ENCODE data around the gene STARD5. TPM values are rescaled to one million over a fixed set of nuclear protein-coding genes. Genes with fewer than 3 reads are reported as not detected.

STARD5 gene
- total RNA-seq, 1 donor from 2014 or later = 5.5 TPM

DNA sequence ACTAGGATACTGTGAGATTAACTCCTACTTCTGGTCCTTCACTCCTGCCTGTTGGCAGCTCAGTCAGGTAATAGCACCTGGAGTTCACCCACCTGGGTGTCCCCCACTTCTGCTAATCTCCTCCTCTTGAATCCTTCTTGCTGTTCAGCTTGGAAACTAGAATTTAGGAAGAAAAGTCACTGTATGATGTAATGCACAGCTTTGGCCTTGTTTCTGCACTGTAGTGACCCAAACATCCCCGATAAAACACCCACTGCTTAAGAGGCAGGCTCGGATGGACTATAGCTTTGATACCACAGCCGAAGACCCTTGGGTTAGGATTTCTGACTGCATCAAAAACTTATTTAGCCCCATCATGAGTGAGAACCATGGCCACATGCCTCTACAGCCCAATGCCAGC is 24.8 kb downstream of the STARD5 start:
- TF ChIP-seq EZH2 (IDR thresholded peaks at IDR 0.05; ENCODE audit: insufficient read depth, low read length) = no peak
- no peak for TF ChIP-seq CTCF (IDR thresholded peaks at IDR 0.05; ENCODE audit: insufficient read depth, low read depth, low read length)
- Histone ChIP-seq H4K20me1 (ENCODE audit: insufficient read depth, low read length) (no peaks in the 10 kb centered on the region), H3K27me3 (ENCODE audit: insufficient read depth, low read length) (peaks cover 13% of the 10 kb centered on the region), H3K9me3 (ENCODE audit: insufficient read depth, low read depth, low read length) (no peaks in the 10 kb centered on the region), H3K27ac (ENCODE audit: low read depth, low read length) (no peak overlapping the region), H2AFZ (ENCODE audit: low read depth, low read length) (no peak overlapping the region), H3K36me3 (ENCODE audit: insufficient read depth, low read length) (no peaks in the 10 kb centered on the region), H3K4me1 (ENCODE audit: insufficient read depth, low read length) (peaks cover 16% of the 10 kb centered on the region), H3K4me3 (ENCODE audit: insufficient read depth, low read depth, low read length) (no peak overlapping the region), H3K9ac (ENCODE audit: low read length) (no peak overlapping the region), H3K79me2 (ENCODE audit: insufficient read depth, low read length) (no peaks in the 10 kb centered on the region), H3K4me2 (ENCODE audit: low read length) (no peak overlapping the region)
- no peak for FAIRE-seq
- no peak for DNase-seq (ENCODE audit: low read depth)
- Mint-ChIP-seq H3K4me3 (ENCODE audit: unreplicated experiment) (no peak overlapping the region), H3K4me1 (ENCODE audit: low read depth, unreplicated experiment) (peaks cover 6% of the 10 kb centered on the region), H3K36me3 (ENCODE audit: low read depth, unreplicated experiment) (peaks cover 2% of the 10 kb centered on the region), H3K9me3 (ENCODE audit: unreplicated experiment) (no peaks in the 10 kb centered on the region), H3K27me3 (ENCODE audit: low read depth, unreplicated experiment) (peaks cover 8% of the 10 kb centered on the region), H3K27ac (ENCODE audit: unreplicated experiment) (no peak overlapping the region)

DNA sequence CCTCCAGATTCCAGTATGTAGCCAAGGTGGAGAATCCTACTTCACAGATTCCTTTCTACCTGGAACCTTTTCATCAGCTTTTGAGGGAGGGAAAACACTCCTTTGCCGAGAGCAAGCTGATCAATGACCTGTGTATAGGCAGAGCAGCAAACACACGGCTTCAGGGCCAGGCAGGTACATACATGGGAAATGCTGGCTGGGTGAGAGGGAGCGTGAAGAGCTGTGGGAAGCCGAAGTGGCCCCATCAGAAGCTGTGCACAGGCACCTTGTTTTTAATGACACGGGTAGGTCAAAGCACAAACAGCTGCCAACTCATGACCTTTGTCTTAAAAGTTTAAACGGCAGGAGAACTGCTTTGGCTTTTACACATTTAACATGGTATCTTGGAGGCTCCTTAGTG is 25.3 kb downstream of the STARD5 start:
- Mint-ChIP-seq H3K4me1 (ENCODE audit: low read depth, unreplicated experiment) (peaks cover 1% of the 10 kb centered on the region), H3K9me3 (ENCODE audit: unreplicated experiment) (no peaks in the 10 kb centered on the region), H3K27ac (ENCODE audit: unreplicated experiment) (no peak overlapping the region), H3K4me3 (ENCODE audit: unreplicated experiment) (no peak overlapping the region), H3K36me3 (ENCODE audit: low read depth, unreplicated experiment) (peaks cover 2% of the 10 kb centered on the region), H3K27me3 (ENCODE audit: low read depth, unreplicated experiment) (peaks cover 8% of the 10 kb centered on the region)
- Histone ChIP-seq H3K79me2 (ENCODE audit: insufficient read depth, low read length) (no peaks in the 10 kb centered on the region), H2AFZ (ENCODE audit: low read depth, low read length) (no peak overlapping the region), H3K27me3 (ENCODE audit: insufficient read depth, low read length) (peaks cover 13% of the 10 kb centered on the region), H3K27ac (ENCODE audit: low read depth, low read length) (no peak overlapping the region), H3K36me3 (ENCODE audit: insufficient read depth, low read length) (no peaks in the 10 kb centered on the region), H3K4me3 (ENCODE audit: insufficient read depth, low read depth, low read length) (no peak overlapping the region), H3K4me1 (ENCODE audit: insufficient read depth, low read length) (peaks cover 11% of the 10 kb centered on the region), H3K9ac (ENCODE audit: low read length) (no peak overlapping the region), H4K20me1 (ENCODE audit: insufficient read depth, low read length) (no peaks in the 10 kb centered on the region), H3K4me2 (ENCODE audit: low read length) (no peak overlapping the region), H3K9me3 (ENCODE audit: insufficient read depth, low read depth, low read length) (no peaks in the 10 kb centered on the region)
- DNase-seq (ENCODE audit: low read depth) = no peak
- FAIRE-seq = no peak
- TF ChIP-seq EZH2 (IDR thresholded peaks at IDR 0.05; ENCODE audit: insufficient read depth, low read length) (no peak), CTCF (IDR thresholded peaks at IDR 0.05; ENCODE audit: insufficient read depth, low read depth, low read length) (no peak)

- no peak for FAIRE-seq
- no peak overlapping the region for H3K27ac Mint-ChIP-seq (ENCODE audit: unreplicated experiment)
- no peak overlapping the region for H3K4me3 Mint-ChIP-seq (ENCODE audit: unreplicated experiment)
Measured at GRCh38 chr15:81297603-81298575, 26.1 kb downstream of the STARD5 start.

More at GRCh38 chr15:81297603-81298575, 26.1 kb downstream of the STARD5 start:
- no peak overlapping the region for H3K4me2 ChIP-seq (ENCODE audit: low read length)
- H3K4me1 ChIP-seq (ENCODE audit: insufficient read depth, low read length) = peaks cover 5% of the 10 kb centered on the region
- Mint-ChIP-seq H3K27me3 (ENCODE audit: low read depth, unreplicated experiment) (peaks cover 8% of the 10 kb centered on the region), H3K36me3 (ENCODE audit: low read depth, unreplicated experiment) (no peaks in the 10 kb centered on the region), H3K9me3 (ENCODE audit: unreplicated experiment) (no peaks in the 10 kb centered on the region), H3K4me1 (ENCODE audit: low read depth, unreplicated experiment) (peaks cover 1% of the 10 kb centered on the region)
- H3K36me3 ChIP-seq (ENCODE audit: insufficient read depth, low read length) = no peaks in the 10 kb centered on the region
- no peak overlapping the region for H3K27ac ChIP-seq (ENCODE audit: low read depth, low read length)
- no peaks in the 10 kb centered on the region for H3K9me3 ChIP-seq (ENCODE audit: insufficient read depth, low read depth, low read length)
- no peak overlapping the region for H2AFZ ChIP-seq (ENCODE audit: low read depth, low read length)
- no peaks in the 10 kb centered on the region for H3K79me2 ChIP-seq (ENCODE audit: insufficient read depth, low read length)
- no peak for DNase-seq (ENCODE audit: low read depth)
- TF ChIP-seq EZH2 (IDR thresholded peaks at IDR 0.05; ENCODE audit: insufficient read depth, low read length) (no peak), CTCF (IDR thresholded peaks at IDR 0.05; ENCODE audit: insufficient read depth, low read depth, low read length) (no peak)
- H4K20me1 ChIP-seq (ENCODE audit: insufficient read depth, low read length) = no peaks in the 10 kb centered on the region
- H3K9ac ChIP-seq (ENCODE audit: low read length) = no peak overlapping the region
- H3K4me3 ChIP-seq (ENCODE audit: insufficient read depth, low read depth, low read length) = no peak overlapping the region
- peaks cover 15% of the 10 kb centered on the region for H3K27me3 ChIP-seq (ENCODE audit: insufficient read depth, low read length)

All from astrocyte (in vitro differentiated cells and primary cell).